ENCODE results near the gene LRRC4B. TPM values are rescaled to one million over a fixed set of nuclear protein-coding genes. Genes with fewer than 3 reads are reported as not detected.

LRRC4B gene
- total and polyA plus RNA-seq, 9 donors = 5.7 to 16.1 (median 12.7) TPM

DNA sequence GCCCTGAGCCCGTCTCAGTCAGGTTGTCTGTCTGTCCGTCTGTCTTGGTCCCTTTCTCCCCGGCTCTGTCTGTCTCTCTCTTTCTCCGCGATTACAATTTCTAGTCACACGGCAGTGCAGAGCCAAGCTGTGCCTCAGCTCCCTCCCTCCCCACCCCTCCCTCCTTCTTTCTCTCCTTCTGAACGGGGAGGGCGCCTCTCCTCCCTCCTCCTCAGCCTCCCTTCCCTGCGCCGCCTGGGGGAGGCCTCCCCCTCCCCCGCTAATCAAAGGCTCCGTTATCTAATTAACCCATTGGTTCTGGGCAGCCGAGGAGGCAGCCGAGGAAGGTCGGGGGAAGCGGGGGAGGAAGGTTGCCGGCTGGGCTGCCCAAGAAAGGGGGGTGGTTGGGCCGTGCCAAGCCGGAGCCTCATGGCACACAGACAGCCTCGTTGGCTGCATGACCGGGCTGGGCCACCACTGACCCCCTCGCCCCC is 16.5 kb downstream of the LRRC4B start:
- peak overlapping the region; percentile 32 for H3K4me3 ChIP-seq (ENCODE audit: low read length)
- H3K4me1 ChIP-seq (ENCODE audit: control insufficient read depth, insufficient read depth, low read length) = peaks cover 30% of the 10 kb centered on the region
- no peaks in the 10 kb centered on the region for H3K9me3 ChIP-seq (replicated peaks; ENCODE audit: control insufficient read depth, low read depth, low read length)
- peak; percentile 70 for DNase-seq
- no peaks in the 10 kb centered on the region for H3K36me3 ChIP-seq (ENCODE audit: control insufficient read depth, insufficient read depth, low read length)
- no peak overlapping the region for H3K27ac ChIP-seq (ENCODE audit: low read length)
- 0% methylated on average over 15 of the region's 22 CpGs for WGBS (ENCODE audit: insufficient coverage)
- peaks cover 54% of the 10 kb centered on the region for H3K27me3 ChIP-seq (ENCODE audit: control insufficient read depth, insufficient read depth, low read length)

DNA sequence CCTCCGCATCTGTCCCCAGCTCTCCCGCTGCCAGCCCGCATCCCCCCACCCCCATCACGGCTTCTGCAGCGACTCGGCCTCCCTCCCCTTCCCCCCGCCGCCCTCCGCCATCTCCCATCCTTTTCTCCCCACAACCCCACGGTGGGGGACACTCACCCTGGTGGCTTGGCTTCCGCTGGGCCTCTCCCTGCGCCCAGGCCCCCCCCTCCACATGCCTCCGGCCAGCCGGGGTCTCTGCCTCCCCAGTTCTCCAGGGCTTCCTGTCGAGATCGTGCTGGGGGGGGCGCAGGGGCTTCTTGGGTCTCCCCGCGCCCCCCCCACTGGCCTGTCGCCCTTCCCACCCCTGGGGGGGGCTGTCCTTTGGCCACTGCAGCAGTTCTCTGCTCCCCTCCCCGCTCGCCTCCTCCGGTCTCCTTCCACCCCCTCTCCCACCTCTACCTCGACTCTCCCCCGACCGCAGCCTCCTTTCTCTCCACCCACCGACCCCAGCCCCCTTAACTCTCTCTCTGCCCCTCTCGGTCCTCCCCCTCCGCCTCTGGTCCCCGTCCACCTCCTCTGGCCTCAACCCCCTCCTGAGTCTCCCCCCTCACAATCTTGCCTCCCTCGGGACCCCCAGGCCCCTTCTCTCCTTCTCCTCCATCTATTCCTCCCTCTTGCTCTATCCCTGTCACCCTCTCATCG is 17.1 kb downstream of the LRRC4B start:
- H3K36me3 ChIP-seq (ENCODE audit: control insufficient read depth, insufficient read depth, low read length) = no peaks in the 10 kb centered on the region
- H3K4me1 ChIP-seq (ENCODE audit: control insufficient read depth, insufficient read depth, low read length) = peaks cover 25% of the 10 kb centered on the region
- peak overlapping the region; percentile 32 for H3K4me3 ChIP-seq (ENCODE audit: low read length)
- H3K9me3 ChIP-seq (replicated peaks; ENCODE audit: control insufficient read depth, low read depth, low read length) = no peaks in the 10 kb centered on the region
- no peak overlapping the region for H3K27ac ChIP-seq (ENCODE audit: low read length)
- WGBS (ENCODE audit: insufficient coverage) = 6% methylated on average over 26 of the region's 32 CpGs
- H3K27me3 ChIP-seq (ENCODE audit: control insufficient read depth, insufficient read depth, low read length) = peaks cover 50% of the 10 kb centered on the region
- DNase-seq = no peak

GRCh38 chr19:50550594-50550966 is 17.7 kb downstream of the LRRC4B start:
- DNase-seq = no peak
- Histone ChIP-seq H3K36me3 (ENCODE audit: control insufficient read depth, insufficient read depth, low read length) (no peaks in the 10 kb centered on the region), H3K4me1 (ENCODE audit: control insufficient read depth, insufficient read depth, low read length) (peaks cover 20% of the 10 kb centered on the region), H3K27me3 (ENCODE audit: control insufficient read depth, insufficient read depth, low read length) (peaks cover 44% of the 10 kb centered on the region), H3K27ac (ENCODE audit: low read length) (no peak overlapping the region), H3K4me3 (ENCODE audit: low read length) (no peak overlapping the region), H3K9me3 (replicated peaks; ENCODE audit: control insufficient read depth, low read depth, low read length) (no peaks in the 10 kb centered on the region)
- WGBS (ENCODE audit: insufficient coverage) = 33% methylated on average over 5 of the region's 8 CpGs

DNA sequence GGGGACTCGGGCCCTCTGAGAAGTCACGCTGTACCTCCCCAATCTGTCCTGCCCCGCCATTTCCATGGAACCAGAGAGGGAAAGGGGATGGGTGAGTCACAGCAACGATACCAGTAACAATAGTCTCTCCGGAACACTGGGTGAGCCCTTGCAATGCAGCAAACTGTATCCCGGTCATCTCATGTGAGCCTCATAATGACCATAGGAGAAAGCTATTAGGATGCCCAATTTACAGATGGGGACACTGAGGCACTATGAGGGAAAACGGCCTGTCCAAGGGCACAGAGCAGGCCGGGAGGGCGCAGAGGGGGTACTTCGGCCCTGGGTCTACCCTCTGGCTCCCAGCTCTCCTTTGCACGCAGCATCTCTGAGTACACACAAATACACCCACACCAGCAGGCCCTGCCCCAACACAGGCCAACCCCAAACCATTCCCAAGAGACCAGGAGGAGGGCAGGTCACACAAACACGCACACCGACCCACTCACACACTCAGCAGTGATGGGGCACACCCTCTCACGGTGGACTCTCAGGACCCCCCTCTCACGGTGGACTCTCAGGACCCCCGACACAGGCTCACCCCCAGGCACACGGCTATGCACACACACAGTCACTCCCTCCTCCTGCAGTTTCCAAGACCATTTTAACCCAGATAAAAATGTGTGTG is 18.2 kb downstream of the LRRC4B start:
- DNase-seq = no peak
- Histone ChIP-seq H3K27me3 (ENCODE audit: control insufficient read depth, insufficient read depth, low read length) (peaks cover 39% of the 10 kb centered on the region), H3K4me1 (ENCODE audit: control insufficient read depth, insufficient read depth, low read length) (peaks cover 20% of the 10 kb centered on the region), H3K27ac (ENCODE audit: low read length) (no peak overlapping the region), H3K9me3 (replicated peaks; ENCODE audit: control insufficient read depth, low read depth, low read length) (no peaks in the 10 kb centered on the region), H3K36me3 (ENCODE audit: control insufficient read depth, insufficient read depth, low read length) (no peaks in the 10 kb centered on the region), H3K4me3 (ENCODE audit: low read length) (no peak overlapping the region)
- WGBS (ENCODE audit: insufficient coverage) = 76% methylated on average over 12 of the region's 17 CpGs

DNA sequence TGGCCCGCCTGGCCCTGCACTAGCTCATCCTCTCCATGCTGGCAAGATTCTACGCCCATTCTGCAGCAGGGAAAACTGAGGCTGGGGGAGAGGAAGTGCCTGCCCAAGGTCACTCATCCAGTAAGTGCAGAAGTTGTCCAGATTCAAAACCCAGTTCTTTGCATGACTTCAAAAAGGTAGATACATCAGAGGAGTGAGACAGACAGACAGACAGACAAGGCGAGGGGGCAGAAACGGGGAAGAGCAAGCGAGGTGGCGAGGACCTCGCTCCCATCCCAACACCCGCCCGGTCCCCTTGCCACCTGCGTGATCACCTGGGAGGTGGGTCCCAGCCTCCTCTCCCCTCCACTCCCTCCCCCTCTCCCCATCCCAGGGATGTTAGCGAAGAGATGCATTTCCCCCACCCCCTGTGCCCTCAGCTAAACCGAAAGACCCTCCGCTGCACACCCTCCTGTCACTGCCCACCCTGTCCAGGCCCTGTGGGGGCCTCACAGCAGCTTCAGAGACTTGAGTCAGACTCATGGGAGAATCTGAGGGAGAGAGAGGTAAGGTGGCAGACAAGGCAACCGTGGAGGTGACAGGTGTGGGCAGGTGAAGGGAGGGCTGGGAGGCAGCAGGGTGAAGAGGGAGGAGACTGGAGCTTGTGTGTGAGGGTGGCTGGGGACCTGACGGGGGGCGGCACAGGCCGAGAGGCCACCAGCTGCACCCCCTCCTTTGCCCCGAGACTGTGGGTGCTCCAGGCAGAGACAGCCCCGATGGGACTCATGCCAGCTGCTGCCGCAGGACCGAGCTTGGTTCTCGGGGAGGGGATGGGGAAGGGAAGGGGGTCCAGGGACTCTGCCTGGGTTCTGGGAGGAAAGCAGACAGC is 18.9 kb downstream of the LRRC4B start:
- H3K4me1 ChIP-seq (ENCODE audit: control insufficient read depth, insufficient read depth, low read length) = peaks cover 20% of the 10 kb centered on the region
- peaks cover 31% of the 10 kb centered on the region for H3K27me3 ChIP-seq (ENCODE audit: control insufficient read depth, insufficient read depth, low read length)
- no peak overlapping the region for H3K4me3 ChIP-seq (ENCODE audit: low read length)
- H3K36me3 ChIP-seq (ENCODE audit: control insufficient read depth, insufficient read depth, low read length) = no peaks in the 10 kb centered on the region
- WGBS (ENCODE audit: insufficient coverage) = 72% methylated on average over 8 of the region's 22 CpGs
- H3K9me3 ChIP-seq (replicated peaks; ENCODE audit: control insufficient read depth, low read depth, low read length) = no peaks in the 10 kb centered on the region
- no peak overlapping the region for H3K27ac ChIP-seq (ENCODE audit: low read length)
- no peak for DNase-seq

GRCh38 chr19:50548191-50549058 is 19.8 kb downstream of the LRRC4B start:
- peaks cover 20% of the 10 kb centered on the region for H3K4me1 ChIP-seq (ENCODE audit: control insufficient read depth, insufficient read depth, low read length)
- no peak overlapping the region for H3K4me3 ChIP-seq (ENCODE audit: low read length)
- WGBS (ENCODE audit: insufficient coverage) = 67% methylated on average over 30 of the region's 45 CpGs
- H3K9me3 ChIP-seq (replicated peaks; ENCODE audit: control insufficient read depth, low read depth, low read length) = no peaks in the 10 kb centered on the region
- no peaks in the 10 kb centered on the region for H3K36me3 ChIP-seq (ENCODE audit: control insufficient read depth, insufficient read depth, low read length)
- H3K27ac ChIP-seq (ENCODE audit: low read length) = no peak overlapping the region
- H3K27me3 ChIP-seq (ENCODE audit: control insufficient read depth, insufficient read depth, low read length) = peaks cover 31% of the 10 kb centered on the region
- no peak for DNase-seq

DNA sequence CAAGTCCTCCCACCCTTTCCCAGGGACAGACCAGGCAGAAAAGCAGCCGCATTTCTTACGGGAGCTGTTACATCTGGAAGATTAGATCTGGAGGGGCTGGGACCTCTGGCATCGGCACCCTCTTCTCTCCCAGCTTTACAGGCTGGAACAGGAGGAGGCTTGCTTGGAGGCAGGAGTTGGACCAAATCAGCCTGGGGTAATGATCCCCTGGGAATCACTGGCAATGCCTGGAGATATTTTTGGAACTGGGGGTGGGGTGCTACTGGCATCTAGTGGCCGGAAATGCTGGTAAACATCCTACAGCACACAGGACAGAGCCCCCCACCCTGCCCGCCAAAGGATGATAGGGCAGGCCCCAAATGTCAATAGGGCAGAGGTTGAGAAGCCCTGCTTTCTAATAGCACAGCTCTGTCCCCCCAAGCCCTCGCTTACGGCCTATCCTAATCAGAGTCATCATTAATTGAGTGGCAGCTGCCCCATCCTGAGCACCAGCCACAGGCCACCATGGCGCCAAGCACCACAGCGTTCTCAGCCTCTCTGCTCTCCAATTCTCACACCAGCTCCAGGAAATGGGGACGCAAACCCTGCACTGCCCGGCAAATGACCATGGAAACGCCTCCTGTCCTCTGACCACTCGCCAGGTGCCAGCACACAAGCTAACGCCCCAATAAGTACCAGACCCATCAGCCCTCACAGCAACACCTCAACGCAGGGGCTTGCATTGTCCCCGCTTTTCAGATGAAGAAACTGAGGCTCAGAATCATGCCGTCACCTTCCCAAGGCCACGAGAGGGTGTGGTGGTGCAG is 20.6 kb downstream of the LRRC4B start:
- 77% methylated on average over 12 of the region's 18 CpGs for WGBS (ENCODE audit: insufficient coverage)
- Histone ChIP-seq H3K27ac (ENCODE audit: low read length) (no peak overlapping the region), H3K4me1 (ENCODE audit: control insufficient read depth, insufficient read depth, low read length) (peaks cover 20% of the 10 kb centered on the region), H3K27me3 (ENCODE audit: control insufficient read depth, insufficient read depth, low read length) (peaks cover 25% of the 10 kb centered on the region), H3K36me3 (ENCODE audit: control insufficient read depth, insufficient read depth, low read length) (no peaks in the 10 kb centered on the region), H3K4me3 (ENCODE audit: low read length) (no peak overlapping the region), H3K9me3 (replicated peaks; ENCODE audit: control insufficient read depth, low read depth, low read length) (no peaks in the 10 kb centered on the region)
- no peak for DNase-seq

DNA sequence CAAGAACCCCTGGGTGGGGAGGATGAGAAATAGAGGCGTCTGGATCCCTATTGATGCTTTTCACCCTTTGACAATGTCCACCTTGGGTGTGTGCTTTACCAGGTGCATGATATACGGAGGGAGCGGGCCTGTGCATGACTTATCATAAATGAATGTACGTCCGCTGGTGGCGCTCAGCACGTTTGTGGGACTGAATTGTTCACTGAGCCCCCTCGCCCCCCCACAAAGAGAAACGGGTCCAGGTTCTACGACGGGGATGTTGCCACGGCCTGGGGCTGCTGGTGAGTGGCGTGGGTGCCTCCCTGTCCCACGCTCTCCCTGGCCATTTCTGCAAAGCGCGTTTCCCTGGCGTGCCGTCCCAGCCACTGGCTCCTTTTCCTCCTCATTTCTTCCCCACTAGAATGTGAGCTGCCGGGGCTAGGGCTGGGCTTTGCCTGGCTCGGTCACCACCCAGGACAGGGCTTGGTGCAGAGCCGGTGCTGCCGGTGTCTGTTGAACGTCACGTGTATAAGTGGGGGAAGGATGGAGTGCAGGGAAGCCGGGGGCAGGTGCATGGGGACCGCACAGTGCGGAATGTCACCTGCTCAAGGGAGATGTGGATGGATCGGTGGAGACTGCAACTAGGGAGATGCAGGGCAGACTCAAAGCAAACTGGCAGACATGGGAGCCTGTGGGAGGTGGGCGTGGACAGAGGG is 21.6 kb downstream of the LRRC4B start:
- Histone ChIP-seq H3K36me3 (ENCODE audit: control insufficient read depth, insufficient read depth, low read length) (no peaks in the 10 kb centered on the region), H3K4me3 (ENCODE audit: low read length) (no peak overlapping the region), H3K4me1 (ENCODE audit: control insufficient read depth, insufficient read depth, low read length) (peaks cover 14% of the 10 kb centered on the region), H3K9me3 (replicated peaks; ENCODE audit: control insufficient read depth, low read depth, low read length) (no peaks in the 10 kb centered on the region), H3K27me3 (ENCODE audit: control insufficient read depth, insufficient read depth, low read length) (peaks cover 16% of the 10 kb centered on the region), H3K27ac (ENCODE audit: low read length) (no peak overlapping the region)
- no peak for DNase-seq
- 74% methylated on average over 24 of the region's 29 CpGs for WGBS (ENCODE audit: insufficient coverage)

GRCh38 chr19:50542943-50543342 is 25.3 kb downstream of the LRRC4B start:
- DNase-seq = no peak
- 81% methylated on average over 18 of the region's 21 CpGs for WGBS (ENCODE audit: insufficient coverage)
- Histone ChIP-seq H3K4me1 (ENCODE audit: control insufficient read depth, insufficient read depth, low read length) (peaks cover 9% of the 10 kb centered on the region), H3K4me3 (ENCODE audit: low read length) (no peak overlapping the region), H3K9me3 (replicated peaks; ENCODE audit: control insufficient read depth, low read depth, low read length) (no peaks in the 10 kb centered on the region), H3K27me3 (ENCODE audit: control insufficient read depth, insufficient read depth, low read length) (no peaks in the 10 kb centered on the region), H3K36me3 (ENCODE audit: control insufficient read depth, insufficient read depth, low read length) (no peaks in the 10 kb centered on the region), H3K27ac (ENCODE audit: low read length) (no peak overlapping the region)

Data from muscle of leg (tissue), 11 donors.